Epithelial cell of esophagus (primary cell): ENCODE measurements around the gene PPP2R5D.

Source experiments
- DNase-seq: peaks from one replicate; pipeline ENCODE4 v3.0.0; 2010; ENCODE audit warnings: low read depth
- H3K4me3 ChIP-seq: 2 replicates; pipeline ENCODE4 v1.5.1; 2011; ENCODE audit warnings: mild to moderate bottlenecking, low read length, control low read depth
- CTCF ChIP-seq: IDR thresholded peaks from 2 replicates; pipeline ENCODE4 v1.5.1; 2011; ENCODE audit warnings: low read depth, mild to moderate bottlenecking, low read length, control low read depth, inconsistent platforms; ENCODE audit not compliant: insufficient read depth; ENCODE audit errors: missing control alignments

PPP2R5D gene

GRCh38 chr6:43045371-43045930 is 61.1 kb downstream of the PPP2R5D start:
- DNase-seq, result no peak
- no peak overlapping the region for H3K4me3 ChIP-seq
- TF ChIP-seq CTCF, result no peak

DNA sequence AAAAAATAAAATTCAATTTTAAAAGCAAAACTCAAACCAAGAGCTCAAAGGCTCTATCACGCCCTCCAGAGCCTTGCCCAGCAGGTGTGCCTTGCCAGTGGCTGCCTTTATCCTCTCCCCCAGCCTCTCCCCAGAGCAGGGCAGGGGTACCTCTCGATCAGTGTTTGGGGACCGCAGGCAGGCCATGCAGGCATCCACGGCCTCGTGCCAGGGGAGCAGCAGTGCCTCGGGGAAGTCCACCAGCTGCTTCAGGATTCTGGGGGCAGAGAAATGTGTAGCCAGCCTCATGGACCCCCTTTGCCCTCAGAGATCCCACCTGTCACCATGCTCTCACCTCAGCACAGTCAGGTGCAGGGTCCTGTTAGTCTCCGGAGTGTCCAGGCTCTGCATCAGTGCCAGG is 63.6 kb downstream of the PPP2R5D start:
- TF ChIP-seq CTCF, result no peak
- no peak overlapping the region for H3K4me3 ChIP-seq
- DNase-seq, result no peak

DNA sequence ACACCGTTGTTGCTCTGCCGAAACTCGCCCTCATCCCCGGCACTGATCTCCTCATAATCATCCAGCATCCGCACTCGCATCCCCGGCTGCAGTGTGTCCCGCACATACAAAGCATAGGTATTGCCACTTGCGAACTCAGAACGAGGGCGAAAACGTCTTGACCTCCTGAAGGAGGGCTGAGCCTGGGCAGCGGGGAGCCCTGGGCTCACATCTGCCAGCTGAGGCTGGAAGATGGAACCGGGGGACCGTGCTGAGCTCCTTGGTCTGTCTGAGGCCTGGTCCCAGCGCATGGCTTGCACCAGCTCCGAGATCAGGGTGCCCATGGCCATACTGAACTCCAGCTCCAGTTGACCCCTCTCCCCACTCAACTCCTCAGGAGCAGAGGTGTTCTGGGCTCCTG is 66.6 kb downstream of the PPP2R5D start:
- DNase-seq, result no peak
- no peak for TF ChIP-seq CTCF
- no peak overlapping the region for H3K4me3 ChIP-seq

- no peak for TF ChIP-seq CTCF
- DNase-seq, result no peak
- H3K4me3 ChIP-seq, result peak overlapping the region; percentile 94
These were observed 68.0 kb downstream of the PPP2R5D start for GRCh38 chr6:43052225-43052841.

GRCh38 chr6:43052842-43053544 is 68.6 kb downstream of the PPP2R5D start:
- DNase-seq, result peak; percentile 21
- no peak for TF ChIP-seq CTCF

GRCh38 chr6:43053545-43054205 is 69.3 kb downstream of the PPP2R5D start, which contains the start of gene CUL7:
Gene CUL7 (minus strand): TSS chr6:43053851. CDS start chr6:43052788, 1,063 bp downstream.
- H3K4me3 ChIP-seq, result peak within 1 kb of the TSS; percentile 94
- no peak for TF ChIP-seq CTCF
- DNase-seq, result peak; percentile 97

More at GRCh38 chr6:43052842-43053544, 68.6 kb downstream of the PPP2R5D start:
- peak overlapping the region; percentile 94 for H3K4me3 ChIP-seq
